MCF 10A (cell line): Measurements from ENCODE around the gene TIMM10B. TPM values are rescaled to one million over a fixed set of nuclear protein-coding genes. Genes with fewer than 3 reads are reported as not detected.

ENCODE experiments used
- BruUV-seq: library from RNA; stranded (reverse); fragments of 400-500 nt; replicated peaks from 2 replicates; lab custom pipeline; 2021; lab: Mats Ljungman, UMichigan
- CTCF ChIA-PET: fragments of 300-600 bp; sonication (Branson Sonifier 250); formaldehyde crosslinking; extraction: SDS; loops from one replicate; lab custom pipeline; 2021; ENCODE audit warnings: antibody characterized with exemption, inconsistent platforms; lab: Yijun Ruan, JAX
- POLR2A ChIA-PET: fragments of 300-600, 350-650 bp; sonication (Branson Sonifier 250); formaldehyde crosslinking; extraction: SDS; loops from one replicate; lab custom pipeline; 2020; ENCODE audit warnings: antibody characterized with exemption, inconsistent platforms; lab: Yijun Ruan, JAX
- DNase-seq: peaks from one replicate; pipeline ENCODE4 v3.0.0-alpha.2; 2018; ENCODE audit not compliant: unreplicated experiment
- H3K27ac Mint-ChIP-seq: one replicate; pipeline ENCODE4 v1.8.0; 2022; ENCODE audit warnings: mild to moderate bottlenecking, low read depth, mixed read lengths; ENCODE audit not compliant: unreplicated experiment
- H3K27me3 Mint-ChIP-seq: one replicate; pipeline ENCODE4 v1.8.0; 2022; ENCODE audit warnings: mixed read lengths; ENCODE audit not compliant: insufficient read depth, unreplicated experiment
- H3K36me3 Mint-ChIP-seq: one replicate; pipeline ENCODE4 v1.8.0; 2022; ENCODE audit warnings: mild to moderate bottlenecking, moderate library complexity, mixed read lengths; ENCODE audit not compliant: insufficient read depth, unreplicated experiment
- H3K4me1 Mint-ChIP-seq: one replicate; pipeline ENCODE4 v1.8.0; 2022; ENCODE audit warnings: mixed read lengths; ENCODE audit not compliant: insufficient read depth, unreplicated experiment
- H3K4me3 Mint-ChIP-seq: one replicate; pipeline ENCODE4 v1.8.0; 2022; ENCODE audit warnings: mild to moderate bottlenecking, moderate library complexity, mixed read lengths; ENCODE audit not compliant: unreplicated experiment
- H3K9me3 Mint-ChIP-seq: one replicate; pipeline ENCODE4 v1.8.0; 2022; ENCODE audit warnings: mixed read lengths; ENCODE audit not compliant: unreplicated experiment
- intact Hi-C: fragments of 100-400 bp; cut with micrococcal nuclease; formaldehyde crosslinking; loops from 2 replicates; pipeline ENCODE4 v1.14.1; 2022
- total RNA-seq: library from RNA; stranded (reverse); gene quantifications from 2 replicates; pipeline ENCODE4 v1.2.3, GENCODE V29; 2022
- TF ChIP-seq, protein P1 (sequence below): fragments of 200-600 bp; IDR thresholded peaks from one replicate; pipeline ENCODE4 v1.8.0; 2022; ENCODE audit warnings: antibody characterized with exemption, mild to moderate bottlenecking; ENCODE audit not compliant: unreplicated experiment

TIMM10B gene
- total RNA-seq, 1 experiment from 2014 or later, result 36.2 TPM

DNA sequence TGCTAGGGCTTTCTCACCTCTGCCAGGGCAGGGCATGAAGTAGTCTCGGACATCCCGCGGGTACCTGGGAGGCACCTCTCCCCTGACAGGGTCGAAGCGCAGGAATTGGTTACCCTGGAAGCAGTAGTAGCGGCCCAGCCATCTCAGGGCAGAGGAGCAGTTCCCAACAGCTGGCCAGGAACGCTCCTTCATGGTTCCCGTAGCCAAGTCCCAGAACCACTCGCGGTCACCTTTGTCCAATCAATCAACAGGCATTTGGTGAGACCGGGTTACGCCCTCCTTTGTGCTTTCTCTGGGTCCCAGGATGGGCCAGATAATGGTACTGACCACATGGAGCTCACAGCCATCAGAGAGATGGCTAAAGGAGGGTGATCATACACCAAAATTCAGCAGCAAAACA, 43.9 kb upstream of the TIMM10B start:
- Mint-ChIP-seq H3K4me1 (peaks cover 5% of the 10 kb centered on the region), H3K27me3 (no peaks in the 10 kb centered on the region), H3K27ac (no peak overlapping the region), H3K36me3 (no peaks in the 10 kb centered on the region), H3K9me3 (no peaks in the 10 kb centered on the region), H3K4me3 (no peak overlapping the region)
- TF ChIP-seq, protein P1, sequence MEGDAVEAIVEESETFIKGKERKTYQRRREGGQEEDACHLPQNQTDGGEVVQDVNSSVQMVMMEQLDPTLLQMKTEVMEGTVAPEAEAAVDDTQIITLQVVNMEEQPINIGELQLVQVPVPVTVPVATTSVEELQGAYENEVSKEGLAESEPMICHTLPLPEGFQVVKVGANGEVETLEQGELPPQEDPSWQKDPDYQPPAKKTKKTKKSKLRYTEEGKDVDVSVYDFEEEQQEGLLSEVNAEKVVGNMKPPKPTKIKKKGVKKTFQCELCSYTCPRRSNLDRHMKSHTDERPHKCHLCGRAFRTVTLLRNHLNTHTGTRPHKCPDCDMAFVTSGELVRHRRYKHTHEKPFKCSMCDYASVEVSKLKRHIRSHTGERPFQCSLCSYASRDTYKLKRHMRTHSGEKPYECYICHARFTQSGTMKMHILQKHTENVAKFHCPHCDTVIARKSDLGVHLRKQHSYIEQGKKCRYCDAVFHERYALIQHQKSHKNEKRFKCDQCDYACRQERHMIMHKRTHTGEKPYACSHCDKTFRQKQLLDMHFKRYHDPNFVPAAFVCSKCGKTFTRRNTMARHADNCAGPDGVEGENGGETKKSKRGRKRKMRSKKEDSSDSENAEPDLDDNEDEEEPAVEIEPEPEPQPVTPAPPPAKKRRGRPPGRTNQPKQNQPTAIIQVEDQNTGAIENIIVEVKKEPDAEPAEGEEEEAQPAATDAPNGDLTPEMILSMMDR, result no peak
- CTCF ChIA-PET, result interaction anchor here (0.7 to 14.6 kb wide), 5 partner anchors 12 to 83 kb away, joined by 3 to 469 read pairs (median 4); no protein-coding TSS in a partner anchor
- DNase-seq, result no peak
- BruUV-seq, result no TSS peak
- intact Hi-C loops, result no loop called here
- POLR2A ChIA-PET, result no interaction called here

DNA sequence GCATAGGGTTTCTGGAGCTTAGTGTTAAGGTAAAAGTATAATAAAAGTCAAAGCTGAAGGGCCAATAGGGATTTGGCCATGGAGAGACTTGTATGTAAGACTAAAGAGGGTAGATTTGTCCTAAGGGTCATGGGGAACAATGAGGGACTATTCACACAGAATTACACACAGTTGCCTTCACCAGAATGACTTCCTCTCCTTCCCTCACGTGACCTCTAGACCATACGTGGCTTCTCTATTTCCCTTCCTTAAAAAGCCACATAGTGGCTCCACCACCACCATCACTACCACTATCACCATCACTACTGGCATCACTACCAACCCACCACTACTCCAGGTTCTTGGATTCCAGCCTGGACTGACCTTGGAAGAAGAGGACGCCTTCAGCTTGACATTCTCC, 43.3 kb upstream of the TIMM10B start:
- DNase-seq, result no peak
- CTCF ChIA-PET, result interaction anchor here (1.2 to 14.6 kb wide), 4 partner anchors 18 to 84 kb away, joined by 4 to 469 read pairs (median 5); no protein-coding TSS in a partner anchor
- BruUV-seq, result no TSS peak
- intact Hi-C loops, result no loop called here
- no peak overlapping the region for H3K4me3 Mint-ChIP-seq
- no peaks in the 10 kb centered on the region for H3K9me3 Mint-ChIP-seq
- no peaks in the 10 kb centered on the region for H3K36me3 Mint-ChIP-seq
- POLR2A ChIA-PET, result no interaction called here
- TF ChIP-seq, protein P1, result no peak
- H3K27ac Mint-ChIP-seq, result no peak overlapping the region
- no peaks in the 10 kb centered on the region for H3K4me1 Mint-ChIP-seq
- no peaks in the 10 kb centered on the region for H3K27me3 Mint-ChIP-seq

DNA sequence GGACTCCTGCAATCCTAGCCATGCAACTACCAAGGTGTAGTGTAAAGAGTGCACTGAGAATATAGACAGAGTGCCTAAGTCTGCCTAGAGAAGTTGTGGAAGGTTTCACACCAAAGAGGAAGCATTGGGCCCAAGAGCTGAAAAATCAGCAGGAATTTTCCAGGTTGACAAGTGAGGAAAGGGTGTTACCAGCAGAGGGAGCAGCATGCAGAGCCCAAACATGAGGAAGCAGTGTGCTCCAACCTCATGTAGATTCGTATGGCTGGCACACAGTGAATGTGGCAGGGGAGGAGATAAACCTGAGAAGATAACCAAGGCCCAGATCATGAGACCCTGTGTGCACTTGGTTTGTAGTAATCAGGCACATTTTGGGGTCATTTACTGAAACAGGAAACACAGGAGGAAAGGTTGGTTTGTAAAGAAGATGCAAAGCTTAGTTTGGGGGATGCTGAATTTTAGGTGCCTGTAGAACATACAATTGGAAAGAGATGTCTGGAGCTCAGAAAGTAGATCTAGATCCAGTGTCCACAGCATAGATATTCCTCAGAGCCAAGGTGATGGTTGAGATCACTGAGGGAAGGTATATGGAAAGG, 42.2 kb upstream of the TIMM10B start:
- Mint-ChIP-seq H3K27ac (no peak overlapping the region), H3K4me3 (no peak overlapping the region), H3K4me1 (no peaks in the 10 kb centered on the region), H3K36me3 (no peaks in the 10 kb centered on the region), H3K9me3 (no peaks in the 10 kb centered on the region), H3K27me3 (no peaks in the 10 kb centered on the region)
- TF ChIP-seq, protein P1, result peak; percentile 46
- intact Hi-C loops, result loop anchor here (1.0 kb wide), 1 partner anchor 66 kb away; no protein-coding TSS in a partner anchor
- CTCF ChIA-PET, result interaction anchor here (0.6 to 14.6 kb wide), 11 partner anchors 9 to 395 kb away, joined by 3 to 469 read pairs (median 4); no protein-coding TSS in a partner anchor
- POLR2A ChIA-PET, result no interaction called here
- BruUV-seq, result no TSS peak
- peak; percentile 64 for DNase-seq

DNA sequence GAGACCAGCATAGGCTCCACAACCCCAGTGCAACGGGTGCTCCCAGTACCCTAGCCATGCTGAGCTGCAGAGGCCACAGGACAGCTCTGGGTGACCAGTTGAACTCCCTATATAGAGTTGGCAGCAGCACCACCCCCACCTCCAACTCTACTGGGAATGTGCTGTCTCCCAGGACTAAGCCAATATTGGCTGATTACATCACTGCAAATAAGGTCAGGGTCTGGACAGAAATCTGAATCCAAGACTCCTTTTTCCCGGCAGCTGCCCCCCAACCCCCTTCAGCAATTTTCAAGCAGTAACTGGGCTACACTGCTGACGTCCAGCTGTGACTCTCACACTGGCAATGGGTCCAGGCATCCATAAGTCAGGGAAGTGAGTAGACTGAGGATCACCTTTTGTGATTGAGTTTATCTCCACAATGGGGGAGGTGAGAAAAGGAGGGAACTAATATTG, 40.4 kb upstream of the TIMM10B start, which contains the start of gene HPX:
HPX (minus strand) TSS at position 82 of the 453 bp plus-strand sequence; CDS start at position 58, 24 bp downstream.
- CTCF ChIA-PET, result interaction anchor here (0.7 to 14.6 kb wide), 14 partner anchors 9 to 316 kb away, joined by 3 to 469 read pairs (median 3); partner anchors contain the start of gene APBB1
- intact Hi-C loops, result loop anchor here (5.0 kb wide), 1 partner anchor 266 kb away; no protein-coding TSS in a partner anchor
- Mint-ChIP-seq H3K27ac (no peak within 1 kb of the TSS), H3K9me3 (no peaks in the 10 kb centered on the region), H3K36me3 (no peaks in the 10 kb centered on the region), H3K27me3 (no peaks in the 10 kb centered on the region), H3K4me3 (no peak within 1 kb of the TSS), H3K4me1 (no peaks in the 10 kb centered on the region)
- POLR2A ChIA-PET, result no interaction called here
- no TSS peak for BruUV-seq
- no peak for DNase-seq
- TF ChIP-seq, protein P1, result no peak
